HUES48 (cell line): Measurements from ENCODE around the gene CPED1.
"Not testable (repeated sequence)": the region's sequence is repeated elsewhere in the genome, so short reads cannot be mapped to it uniquely, and the experiment has no call there.

Experiments
- H3K27ac ChIP-seq: one replicate; pipeline ENCODE4 v1.7.0; 2013; ENCODE audit warnings: low read depth, low read length, inconsistent platforms
- H3K27me3 ChIP-seq: 2 replicates; pipeline ENCODE4 v1.6.1; 2013; ENCODE audit warnings: mild to moderate bottlenecking, low read length; ENCODE audit not compliant: control insufficient read depth, insufficient read depth
- H3K36me3 ChIP-seq: 2 replicates; pipeline ENCODE4 v1.6.1; 2013; ENCODE audit warnings: low read length; ENCODE audit not compliant: control insufficient read depth, insufficient read depth
- H3K4me1 ChIP-seq: 2 replicates; pipeline ENCODE4 v1.6.1; 2013; ENCODE audit warnings: mild to moderate bottlenecking, low read length; ENCODE audit not compliant: control insufficient read depth, insufficient read depth
- H3K4me3 ChIP-seq: 2 replicates; pipeline ENCODE4 v1.5.1; 2013; ENCODE audit warnings: mild to moderate bottlenecking, low read depth, low read length
- H3K9ac ChIP-seq: 2 replicates; pipeline ENCODE4 v1.6.1; 2013; ENCODE audit warnings: mild to moderate bottlenecking, low read depth, low read length, moderate library complexity
- H3K9me3 ChIP-seq: 2 replicates; pipeline ENCODE4 v1.6.1; 2013; ENCODE audit warnings: low read length; ENCODE audit not compliant: control insufficient read depth, insufficient read depth

Gene CPED1

GRCh38 chr7:121075424-121075841, 86.9 kb downstream of the CPED1 start:
- H3K4me3 ChIP-seq, H3K9me3 ChIP-seq, H3K36me3 ChIP-seq, H3K27ac ChIP-seq, H3K27me3 ChIP-seq, H3K4me1 ChIP-seq, H3K9ac ChIP-seq: not testable (repeated sequence)

- H3K4me1 ChIP-seq = no peaks in the 10 kb centered on the region
- no peaks in the 10 kb centered on the region for H3K27me3 ChIP-seq
- H3K4me3 ChIP-seq = no peak overlapping the region
- no peak overlapping the region for H3K9ac ChIP-seq
- H3K9me3 ChIP-seq = no peaks in the 10 kb centered on the region
- no peaks in the 10 kb centered on the region for H3K36me3 ChIP-seq
- no peak overlapping the region for H3K27ac ChIP-seq
These were observed 87.4 kb downstream of the CPED1 start for GRCh38 chr7:121075952-121076349.

- Histone ChIP-seq H3K27me3 (no peaks in the 10 kb centered on the region), H3K36me3 (no peaks in the 10 kb centered on the region), H3K9ac (no peak overlapping the region), H3K9me3 (no peaks in the 10 kb centered on the region), H3K4me3 (no peak overlapping the region), H3K4me1 (no peaks in the 10 kb centered on the region), H3K27ac (no peak overlapping the region)
These were observed 88.0 kb downstream of the CPED1 start for GRCh38 chr7:121076350-121077164.

- no peaks in the 10 kb centered on the region for H3K9me3 ChIP-seq
- H3K4me3 ChIP-seq = no peak overlapping the region
- H3K9ac ChIP-seq = no peak overlapping the region
- H3K36me3 ChIP-seq = no peaks in the 10 kb centered on the region
- no peak overlapping the region for H3K27ac ChIP-seq
- no peaks in the 10 kb centered on the region for H3K27me3 ChIP-seq
- no peaks in the 10 kb centered on the region for H3K4me1 ChIP-seq
These were observed 88.7 kb downstream of the CPED1 start for GRCh38 chr7:121077165-121077630.

- H3K9ac ChIP-seq = no peak overlapping the region
- H3K36me3 ChIP-seq = no peaks in the 10 kb centered on the region
- no peaks in the 10 kb centered on the region for H3K4me1 ChIP-seq
- H3K9me3 ChIP-seq = no peaks in the 10 kb centered on the region
- H3K27me3 ChIP-seq = no peaks in the 10 kb centered on the region
- no peak overlapping the region for H3K4me3 ChIP-seq
- no peak overlapping the region for H3K27ac ChIP-seq
These were observed 90.3 kb downstream of the CPED1 start for GRCh38 chr7:121078701-121079227.

GRCh38 chr7:121079425-121080169, 91.1 kb downstream of the CPED1 start:
- no peak overlapping the region for H3K27ac ChIP-seq
- no peak overlapping the region for H3K4me3 ChIP-seq
- H3K27me3 ChIP-seq = no peaks in the 10 kb centered on the region
- no peaks in the 10 kb centered on the region for H3K36me3 ChIP-seq
- no peaks in the 10 kb centered on the region for H3K9me3 ChIP-seq
- no peak overlapping the region for H3K9ac ChIP-seq
- H3K4me1 ChIP-seq = no peaks in the 10 kb centered on the region

GRCh38 chr7:121080257-121080912, 91.9 kb downstream of the CPED1 start:
- Histone ChIP-seq H3K9ac (no peak overlapping the region), H3K36me3 (no peaks in the 10 kb centered on the region), H3K4me1 (no peaks in the 10 kb centered on the region), H3K27me3 (no peaks in the 10 kb centered on the region), H3K27ac (no peak overlapping the region), H3K9me3 (no peaks in the 10 kb centered on the region), H3K4me3 (no peak overlapping the region)

- no peaks in the 10 kb centered on the region for H3K9me3 ChIP-seq
- no peaks in the 10 kb centered on the region for H3K4me1 ChIP-seq
- no peak overlapping the region for H3K9ac ChIP-seq
- H3K27me3 ChIP-seq = no peaks in the 10 kb centered on the region
- H3K4me3 ChIP-seq = no peak overlapping the region
- no peaks in the 10 kb centered on the region for H3K36me3 ChIP-seq
- H3K27ac ChIP-seq = no peak overlapping the region
These were observed 92.4 kb downstream of the CPED1 start for GRCh38 chr7:121080913-121081326.

GRCh38 chr7:121081327-121081936, 92.9 kb downstream of the CPED1 start:
- H3K9ac ChIP-seq = no peak overlapping the region
- no peaks in the 10 kb centered on the region for H3K4me1 ChIP-seq
- no peak overlapping the region for H3K27ac ChIP-seq
- no peaks in the 10 kb centered on the region for H3K36me3 ChIP-seq
- H3K4me3 ChIP-seq = no peak overlapping the region
- no peaks in the 10 kb centered on the region for H3K9me3 ChIP-seq
- H3K27me3 ChIP-seq = no peaks in the 10 kb centered on the region

- no peaks in the 10 kb centered on the region for H3K4me1 ChIP-seq
- no peaks in the 10 kb centered on the region for H3K36me3 ChIP-seq
- H3K9me3 ChIP-seq = no peaks in the 10 kb centered on the region
- no peak overlapping the region for H3K9ac ChIP-seq
- H3K27ac ChIP-seq = no peak overlapping the region
- no peak overlapping the region for H3K4me3 ChIP-seq
- no peaks in the 10 kb centered on the region for H3K27me3 ChIP-seq
These were observed 94.0 kb downstream of the CPED1 start for GRCh38 chr7:121082400-121083101.
